HG03095 (cell line): ENCODE data around the gene ZGLP1.

Experiments
- ATAC-seq: cut with Tn5 transposase; IDR thresholded peaks from one replicate; pipeline ENCODE4 v1.9.1; 2021; ENCODE audit warnings: moderate library complexity; ENCODE audit not compliant: unreplicated experiment

ZGLP1 gene

DNA sequence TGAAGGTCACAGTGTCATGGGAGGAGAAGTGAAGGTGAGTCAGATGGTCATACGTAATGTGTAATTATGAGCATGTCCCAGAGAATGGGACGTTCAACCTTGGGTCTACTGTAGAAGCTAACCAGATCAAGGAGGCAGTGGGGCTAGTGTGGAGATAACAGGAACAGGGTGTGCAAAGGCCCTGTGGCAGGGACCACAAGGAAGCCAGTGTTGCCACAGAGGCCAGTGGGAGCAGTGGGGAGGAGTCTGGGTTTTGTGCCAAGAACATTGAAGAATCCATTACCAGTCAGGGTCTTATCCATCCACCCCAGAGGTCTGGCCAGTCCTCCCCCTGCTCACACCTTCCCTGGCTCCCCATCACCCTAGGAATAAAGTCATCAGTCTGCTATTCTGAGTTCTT is 54.3 kb downstream of the ZGLP1 start:
- ATAC-seq = no peak
